Neural cell (in vitro differentiated cells): ENCODE data around the gene LRRC27. TPM values are rescaled to one million over a fixed set of nuclear protein-coding genes. Genes with fewer than 3 reads are reported as not detected.

Experiments used
- H2AFZ ChIP-seq: fragments of 200-600, 300-800 bp; sonication (generic), shearing (Covaris generic); 2 replicates; pipeline ENCODE4 v1.6.0; 2014; ENCODE audit warnings: low read depth, mild to moderate bottlenecking, antibody characterized with exemption, low read length, moderate library complexity
- H3F3A ChIP-seq: fragments of 200-600 bp; shearing (Covaris generic); 2 replicates; pipeline ENCODE4 v1.6.1; 2016; ENCODE audit warnings: mild to moderate bottlenecking, moderate library complexity, mixed read lengths, antibody characterized with exemption, low read length; ENCODE audit not compliant: insufficient read depth, poor library complexity, severe bottlenecking
- H3K27ac ChIP-seq: fragments of 200-600, 300-800 bp; sonication (generic), shearing (Covaris generic); 2 replicates; pipeline ENCODE4 v1.5.1; 2014; ENCODE audit warnings: mild to moderate bottlenecking, low read length, moderate library complexity
- H3K27me3 ChIP-seq: fragments of 300-800, 200-600 bp; sonication (generic), shearing (Covaris generic); 2 replicates; pipeline ENCODE4 v1.6.0; 2014; ENCODE audit warnings: mild to moderate bottlenecking, low read depth, low read length, moderate library complexity; ENCODE audit not compliant: insufficient read depth
- H3K36me3 ChIP-seq: fragments of 300-800, 200-600 bp; sonication (generic), shearing (Covaris generic); 2 replicates; pipeline ENCODE4 v1.5.1; 2014; ENCODE audit warnings: mild to moderate bottlenecking, antibody characterized with exemption, low read length, moderate library complexity; ENCODE audit not compliant: insufficient read depth
- H3K4me2 ChIP-seq: fragments of 300-800, 200-600 bp; sonication (generic), shearing (Covaris generic); 2 replicates; pipeline ENCODE4 v1.6.0; 2014; ENCODE audit warnings: mild to moderate bottlenecking, low read length
- H3K4me3 ChIP-seq: fragments of 300-800, 200-600 bp; sonication (generic), shearing (Covaris generic); 2 replicates; pipeline ENCODE4 v1.5.1; 2014; ENCODE audit warnings: mild to moderate bottlenecking, low read length, moderate library complexity
- H3K79me2 ChIP-seq: fragments of 200-600 bp; shearing (Covaris generic); replicated peaks from 2 replicates; pipeline ENCODE4 v1.6.0; 2014; ENCODE audit warnings: mild to moderate bottlenecking, low read length, moderate library complexity; ENCODE audit not compliant: insufficient read depth
- H3K9ac ChIP-seq: fragments of 300-800, 200-600 bp; sonication (generic), shearing (Covaris generic); 2 replicates; pipeline ENCODE4 v1.6.1; 2016; ENCODE audit warnings: mild to moderate bottlenecking, low read length, mixed read lengths
- H3K9me2 ChIP-seq: fragments of 200-600 bp; shearing (Covaris generic); 2 replicates; pipeline ENCODE4 v1.6.1; 2016; ENCODE audit warnings: mild to moderate bottlenecking, low read length, mixed read lengths; ENCODE audit not compliant: insufficient read depth
- H3K9me3 ChIP-seq: fragments of 200-600, 300-800 bp; sonication (generic), shearing (Covaris generic); 2 replicates; pipeline ENCODE4 v1.6.1; 2016; ENCODE audit warnings: mild to moderate bottlenecking, mixed run types, low read length, moderate library complexity, mixed read lengths
- H4K20me1 ChIP-seq: fragments of 200-600 bp; shearing (Covaris generic); 2 replicates; pipeline ENCODE4 v1.6.1; 2016; ENCODE audit warnings: mild to moderate bottlenecking, mixed run types; ENCODE audit not compliant: insufficient read depth
- CTCF ChIP-seq: fragments of 450-650 bp; IDR thresholded peaks from 2 replicates; pipeline ENCODE4 v1.5.1; 2014; ENCODE audit warnings: antibody characterized with exemption, mild to moderate bottlenecking, moderate library complexity; ENCODE audit not compliant: poor library complexity, severe bottlenecking
- EP300 ChIP-seq: fragments of 450-650 bp; conservative IDR thresholded peaks from 2 replicates; pipeline ENCODE4 v1.6.1; 2014; ENCODE audit warnings: antibody characterized with exemption, mild to moderate bottlenecking, moderate library complexity; ENCODE audit not compliant: poor library complexity, severe bottlenecking
- EZH2 ChIP-seq: fragments of 200-600, 300-800 bp; shearing (Covaris generic), sonication (generic); IDR thresholded peaks from 2 replicates; pipeline ENCODE4 v1.6.1; 2014; ENCODE audit warnings: antibody characterized with exemption, low read length, borderline replicate concordance, mild to moderate bottlenecking; ENCODE audit not compliant: insufficient read depth, poor library complexity, severe bottlenecking
- MXI1 ChIP-seq: fragments of 450-650 bp; conservative IDR thresholded peaks from 2 replicates; pipeline ENCODE4 v1.6.1; 2014; ENCODE audit warnings: antibody characterized with exemption, mild to moderate bottlenecking; ENCODE audit not compliant: poor library complexity, severe bottlenecking
- POLR2AphosphoS5 ChIP-seq: IDR thresholded peaks from 2 replicates; pipeline ENCODE4 v1.6.1; 2012
- RAD21 ChIP-seq: fragments of 450-650 bp; conservative IDR thresholded peaks from 2 replicates; pipeline ENCODE4 v1.6.1; 2014; ENCODE audit warnings: antibody characterized with exemption, mild to moderate bottlenecking, moderate library complexity
- REST ChIP-seq: IDR thresholded peaks from 2 replicates; pipeline ENCODE4 v1.6.1; 2012; ENCODE audit warnings: borderline replicate concordance
- SMC3 ChIP-seq: fragments of 450-650 bp; conservative IDR thresholded peaks from 2 replicates; pipeline ENCODE4 v1.6.1; 2014; ENCODE audit warnings: antibody characterized with exemption, mild to moderate bottlenecking, moderate library complexity; ENCODE audit not compliant: poor library complexity
- TAF1 ChIP-seq: IDR thresholded peaks from 2 replicates; pipeline ENCODE4 v1.6.1; 2012; ENCODE audit warnings: low read depth
- polyA plus RNA-seq: library from polyadenylated mRNA; depleted of rRNA; stranded (reverse); fragments of >200 nt; gene quantifications from 2 replicates; pipeline ENCODE4 v1.2.3, GENCODE V29; 2014

Gene LRRC27
- polyA plus RNA-seq, 1 donor from 2014 or later = 26.7 TPM

- H4K20me1 ChIP-seq = no peaks in the 10 kb centered on the region
- no peak overlapping the region for H3K4me2 ChIP-seq
- no peak for TF ChIP-seq TAF1
- TF ChIP-seq RAD21 = no peak
- TF ChIP-seq POLR2AphosphoS5 = no peak
- no peak for TF ChIP-seq SMC3
- TF ChIP-seq CTCF = no peak
- no peak for TF ChIP-seq MXI1
- TF ChIP-seq EZH2 = no peak
- TF ChIP-seq EP300 = no peak
- TF ChIP-seq REST = no peak
- H3K27ac ChIP-seq = no peak overlapping the region
- no peaks in the 10 kb centered on the region for H3K79me2 ChIP-seq
- no peak overlapping the region for H2AFZ ChIP-seq
- H3K9ac ChIP-seq = no peak overlapping the region
- H3F3A ChIP-seq = no peaks in the 10 kb centered on the region
- no peak overlapping the region for H3K4me3 ChIP-seq
- no peaks in the 10 kb centered on the region for H3K36me3 ChIP-seq
- no peaks in the 10 kb centered on the region for H3K9me2 ChIP-seq
- H3K27me3 ChIP-seq = no peaks in the 10 kb centered on the region
- no peaks in the 10 kb centered on the region for H3K9me3 ChIP-seq
Observed at GRCh38 chr10:132384618-132385388, 52.8 kb downstream of the LRRC27 start.

- TF ChIP-seq POLR2AphosphoS5 (no peak), CTCF (no peak), TAF1 (no peak), MXI1 (no peak)
Observed at GRCh38 chr10:132385389-132385667, 53.3 kb downstream of the LRRC27 start.

More at GRCh38 chr10:132385389-132385667, 53.3 kb downstream of the LRRC27 start:
- H3K27ac ChIP-seq = no peak overlapping the region
- no peaks in the 10 kb centered on the region for H3K9me3 ChIP-seq
- H2AFZ ChIP-seq = no peak overlapping the region
- no peaks in the 10 kb centered on the region for H3F3A ChIP-seq
- no peak overlapping the region for H3K4me2 ChIP-seq
- no peaks in the 10 kb centered on the region for H3K79me2 ChIP-seq
- no peaks in the 10 kb centered on the region for H4K20me1 ChIP-seq
- H3K9ac ChIP-seq = no peak overlapping the region
- H3K9me2 ChIP-seq = no peaks in the 10 kb centered on the region
- no peaks in the 10 kb centered on the region for H3K36me3 ChIP-seq
- H3K4me3 ChIP-seq = no peak overlapping the region
- no peaks in the 10 kb centered on the region for H3K27me3 ChIP-seq
